Aorta (tissue), 5 donors: Measurements from ENCODE around the gene NRCAM. TPM values are rescaled to one million over a fixed set of nuclear protein-coding genes. Genes with fewer than 3 reads are reported as not detected.
A peak's percentile ranks its signal among the peaks of the same experiment; 100 is the strongest.

Experiments used
- ATAC-seq: fragments of 200-7000 bp; cut with Tn5 transposase; one replicate; pipeline ENCODE4 v1.9.1; 2022; ENCODE audit warnings: moderate library complexity; ENCODE audit not compliant: low FRiP score
- DNase-seq, 2 donors: peaks; one replicate each; pipeline ENCODE4 v3.0.0-alpha.2; 2020
- H3K27ac ChIP-seq, 2 donors: one replicate each; pipeline ENCODE4 v1.5.1; 2013; ENCODE audit warnings: low read length in 2 of 2, mild to moderate bottlenecking in 2 of 2, moderate library complexity in 2 of 2, control low read depth in 1 of 2, inconsistent platforms in 1 of 2, low read depth in 1 of 2
- H3K27me3 ChIP-seq, 2 donors: one replicate each; pipeline ENCODE4 v1.6.1; 2013; ENCODE audit warnings: control low read depth in 1 of 2, low read length in 1 of 2, mild to moderate bottlenecking in 1 of 2, moderate library complexity in 1 of 2; ENCODE audit not compliant: insufficient read depth in 2 of 2, control insufficient read depth in 1 of 2
- H3K36me3 ChIP-seq, 2 donors: one replicate each; pipeline ENCODE4 v1.6.1; 2013; ENCODE audit warnings: control low read depth in 1 of 2, low read length in 1 of 2, mild to moderate bottlenecking in 1 of 2; ENCODE audit not compliant: insufficient read depth in 2 of 2, control insufficient read depth in 1 of 2
- H3K4me1 ChIP-seq, 2 donors: one replicate each; pipeline ENCODE4 v1.6.1; 2013; ENCODE audit warnings: low read length in 2 of 2, control low read depth in 1 of 2, mild to moderate bottlenecking in 1 of 2, moderate library complexity in 1 of 2; ENCODE audit not compliant: insufficient read depth in 2 of 2, control insufficient read depth in 1 of 2
- H3K4me3 ChIP-seq, 2 donors: one replicate each; pipeline ENCODE4 v1.5.1; 2013; ENCODE audit warnings: low read length in 2 of 2, control low read depth in 1 of 2, mild to moderate bottlenecking in 1 of 2
- H3K9me3 ChIP-seq: one replicate; pipeline ENCODE4 v1.6.1; 2013; ENCODE audit warnings: mild to moderate bottlenecking, low read length; ENCODE audit not compliant: control insufficient read depth
- WGBS, 2 donors: extraction: QIAGEN DNeasy Blood & Tissue Kit; methylation state at CpG; one replicate each; pipeline ENCODE4 v1.1.7; 2013; 5-methylcytosine and 5-hydroxymethylcytosine counted together
- intact Hi-C, 2 donors: fragments of 100-400 bp; cut with DNase I; formaldehyde crosslinking; loops; one replicate each; pipeline versions ENCODE4 v1.14.2 to v1.15.0; 2022
- polyA plus RNA-seq, 2 donors: library from polyadenylated mRNA; stranded (reverse); fragments of 200-250 nt; gene quantifications; one replicate each; pipeline ENCODE4 v1.2.3, GENCODE V29; 2013
- total RNA-seq, 2 donors: library from RNA; stranded (reverse); fragmentation: NEBNext Ultra II Directional; extraction: Animal tissue kit (Norgen Biotek cat#: 25700); gene quantifications; one replicate each; pipeline ENCODE4 v1.2.1, GENCODE V29; 2021
- donor health status: healthy with polysubstance abuse.
- donor health status: Bipolar disorder and iron deficiency.
- donor health status: DM: no; HTN: no; CAD: no.
- donor health status: DM: no; HTN: no; CAD: no.
- donor health status: DM: yes; HTN: yes; CAD: no.

Gene NRCAM
- total and polyA plus RNA-seq, 4 donors = under 0.01 to 1.8 (median 0.76) TPM

DNA sequence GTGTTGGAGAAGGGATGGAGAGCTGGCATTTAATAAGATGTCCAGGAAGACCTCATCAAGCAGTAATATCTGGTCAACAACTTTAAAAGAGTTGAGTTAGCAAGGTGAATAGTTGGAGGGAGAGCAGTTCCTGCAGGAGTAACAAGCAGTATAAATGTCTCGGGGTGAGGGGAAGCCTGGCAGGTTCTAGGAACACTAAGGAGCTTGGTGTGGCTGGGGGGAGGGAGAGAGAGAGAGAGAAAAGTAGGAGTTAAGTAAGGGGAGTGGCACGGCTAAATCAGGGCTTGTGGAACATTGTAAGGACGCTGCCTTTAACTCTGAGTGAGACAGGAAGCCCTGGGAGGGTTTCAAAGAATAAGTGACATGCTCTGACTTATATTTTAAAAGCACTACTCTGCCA lies 304.0 kb downstream of the NRCAM start:
- ATAC-seq = no peak
- intact Hi-C loops = no loop called here
- Histone ChIP-seq H3K9me3 (no peaks in the 10 kb centered on the region), H3K36me3 (no peaks in the 10 kb centered on the region), H3K27ac (no peak overlapping the region), H3K4me3 (no peak overlapping the region), H3K27me3 (peaks cover 0 to 2% of the 10 kb centered on the region in 2 donors), H3K4me1 (no peaks in the 10 kb centered on the region)
- no peak for DNase-seq
- 37 to 52% methylated on average over 3 of the region's 3 CpGs for WGBS, 2 donors

DNA sequence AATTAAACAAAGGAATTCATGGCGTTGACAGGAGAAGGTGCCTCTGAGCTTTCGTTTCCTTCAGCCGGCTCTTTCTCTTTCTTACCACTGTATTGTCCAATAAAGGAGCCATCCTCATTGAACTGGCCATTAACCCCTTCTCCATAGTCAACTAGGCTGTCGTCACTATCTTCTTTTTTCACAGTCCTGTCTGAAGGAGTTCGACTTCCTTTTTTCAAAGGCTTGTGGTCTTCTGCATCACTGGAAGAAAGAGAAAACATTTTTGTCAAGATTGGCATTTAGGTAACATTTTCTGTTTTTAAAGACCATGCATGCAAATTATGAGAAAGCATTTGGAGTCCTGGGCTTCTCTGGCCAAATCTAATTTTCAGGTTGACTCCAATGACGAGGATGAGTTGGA lies 306.3 kb downstream of the NRCAM start:
- H3K9me3 ChIP-seq = no peaks in the 10 kb centered on the region
- H3K36me3 ChIP-seq = no peaks in the 10 kb centered on the region
- no peak overlapping the region for H3K4me3 ChIP-seq
- WGBS, 2 donors = 70% methylated on average over 6 of the region's 6 CpGs
- no peak for ATAC-seq
- no peak for DNase-seq
- peaks cover 0 to 2% of the 10 kb centered on the region in 2 donors for H3K27me3 ChIP-seq
- no peak overlapping the region for H3K27ac ChIP-seq
- intact Hi-C loops = loop anchor here (5.0 to 10.0 kb wide), 5 partner anchors 135 to 405 kb away; partner anchors contain the start of gene CBLL1 (in 1 of the 2)
- H3K4me1 ChIP-seq = no peaks in the 10 kb centered on the region

DNA sequence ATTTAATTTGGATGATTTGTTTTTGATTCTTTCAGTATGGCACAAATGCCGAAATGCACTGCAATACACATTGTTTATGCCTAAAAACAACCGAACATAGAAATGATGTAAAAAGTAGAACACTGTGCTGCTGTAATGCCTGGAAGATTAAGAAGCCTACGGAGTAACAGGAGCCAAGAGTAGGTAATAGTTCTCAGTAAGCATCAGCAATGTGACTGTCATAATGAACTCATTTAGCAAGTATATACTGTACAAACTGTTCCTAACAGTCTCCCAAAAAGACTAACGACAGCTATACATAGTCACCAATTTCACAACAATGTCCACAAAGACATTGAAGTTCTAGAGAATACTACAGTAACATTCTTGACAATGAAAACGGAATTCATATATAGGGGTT lies 307.1 kb downstream of the NRCAM start:
- DNase-seq (no peak), ATAC-seq (no peak)
- intact Hi-C loops = loop anchor here (5.0 to 10.0 kb wide), 5 partner anchors 134 to 404 kb away; partner anchors contain the start of gene CBLL1 (in 1 of the 2)
- Histone ChIP-seq H3K9me3 (no peaks in the 10 kb centered on the region), H3K27me3 (peaks cover 0 to 2% of the 10 kb centered on the region in 2 donors), H3K36me3 (no peaks in the 10 kb centered on the region), H3K4me1 (no peaks in the 10 kb centered on the region), H3K27ac (no peak overlapping the region), H3K4me3 (no peak overlapping the region)
- 80 to 84% methylated on average over 5 of the region's 5 CpGs for WGBS, 2 donors

DNA sequence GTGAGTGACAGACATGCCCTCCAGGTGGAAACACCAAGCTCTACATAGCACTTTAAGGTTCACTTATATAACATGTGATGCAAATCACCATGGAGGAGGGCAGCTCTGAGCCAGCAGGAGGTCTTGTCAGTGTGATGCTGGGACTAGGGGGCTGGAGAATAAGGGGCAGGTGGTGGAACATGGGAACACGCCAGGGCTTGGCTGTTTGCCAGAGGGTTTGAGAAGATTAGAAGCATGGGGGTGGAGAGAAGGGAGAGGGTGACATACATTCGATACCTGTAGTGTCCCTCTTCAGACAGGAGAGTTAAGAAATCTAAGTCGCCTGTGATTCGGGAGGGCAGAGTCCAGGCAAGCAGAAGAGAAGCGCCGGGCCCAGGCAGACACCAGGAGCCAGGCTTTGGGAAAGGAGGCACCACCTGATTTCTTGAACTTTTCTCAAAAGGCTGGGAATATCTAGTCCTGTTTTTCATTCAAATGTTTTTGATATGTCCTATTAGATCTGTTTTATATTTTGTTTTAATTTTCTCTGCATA lies 309.1 kb downstream of the NRCAM start:
- no peaks in the 10 kb centered on the region for H3K36me3 ChIP-seq
- DNase-seq (no peak), ATAC-seq (no peak)
- 82 to 85% methylated on average over 6 of the region's 6 CpGs for WGBS, 2 donors
- peaks cover 0 to 2% of the 10 kb centered on the region in 2 donors for H3K27me3 ChIP-seq
- no peak overlapping the region for H3K4me3 ChIP-seq
- no peaks in the 10 kb centered on the region for H3K4me1 ChIP-seq
- intact Hi-C loops = loop anchor here (5.0 to 10.0 kb wide), 5 partner anchors 132 to 402 kb away; partner anchors contain the start of gene CBLL1 (in 1 of the 2)
- no peak overlapping the region for H3K27ac ChIP-seq
- H3K9me3 ChIP-seq = no peaks in the 10 kb centered on the region

DNA sequence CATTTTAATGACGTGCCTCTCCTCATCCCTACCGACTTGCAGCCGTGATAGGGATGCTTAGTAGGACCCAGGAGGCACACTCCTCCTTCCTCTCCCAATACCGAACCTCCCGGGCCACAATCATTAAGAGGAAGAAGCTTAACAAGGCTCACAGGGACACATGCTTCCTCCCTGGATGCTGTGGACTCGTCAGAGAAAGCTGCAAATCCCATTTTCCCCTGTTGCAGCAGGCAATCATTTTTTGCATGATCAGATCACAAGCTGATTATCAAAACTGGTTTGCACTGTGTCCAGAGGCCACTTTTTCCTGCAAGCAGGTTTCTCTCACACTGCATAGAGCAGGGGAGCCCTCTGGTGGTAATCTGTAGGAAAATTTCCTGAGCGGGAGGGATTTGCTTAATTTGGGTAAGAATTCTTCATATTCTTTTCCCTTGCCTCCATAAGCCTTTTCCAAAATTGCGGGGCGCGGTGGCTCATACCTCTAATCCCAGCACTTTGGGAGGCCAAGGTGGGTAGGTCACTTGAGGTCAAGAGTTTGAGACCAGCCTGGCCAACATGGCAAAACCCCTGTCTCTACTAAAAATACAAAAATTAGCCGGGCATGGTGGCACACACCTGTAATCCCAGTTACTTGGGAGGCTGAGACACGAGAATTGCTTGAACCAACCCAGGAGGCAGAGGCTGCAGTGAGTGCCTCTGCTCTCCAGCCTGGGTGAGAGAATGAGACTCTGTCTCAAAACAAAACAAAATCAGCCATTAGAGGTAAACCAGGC lies 310.0 kb downstream of the NRCAM start:
- DNase-seq = peak in 1 of 2 donors; percentile 55
- H3K4me3 ChIP-seq = peak overlapping the region in 1 of 2 donors; percentile 26
- 12 to 14% methylated on average over 12 of the region's 12 CpGs for WGBS, 2 donors

DNA sequence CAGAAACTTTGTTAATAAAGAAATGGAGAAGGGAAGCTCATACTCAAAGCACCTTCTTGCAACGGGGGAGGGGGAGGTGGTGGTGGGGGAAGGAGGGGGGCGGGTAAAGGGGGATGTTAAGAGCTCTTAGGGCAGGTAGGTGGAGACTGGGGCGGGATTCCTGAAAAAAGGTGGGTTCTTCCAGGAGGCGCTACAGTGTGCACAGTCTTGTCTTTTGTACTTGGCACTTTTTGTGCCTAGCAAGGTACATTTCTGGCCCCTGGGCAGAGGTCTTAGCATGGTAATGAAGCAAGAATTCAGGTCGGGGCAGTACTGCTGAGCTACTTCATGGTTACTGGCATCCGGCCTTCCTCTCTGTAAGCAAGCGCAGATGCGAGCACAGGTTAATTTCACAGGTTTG lies 310.8 kb downstream of the NRCAM start:
- 82 to 85% methylated on average over 8 of the region's 8 CpGs for WGBS, 2 donors
- H3K27me3 ChIP-seq = no peaks in the 10 kb centered on the region
- intact Hi-C loops = loop anchor here (5.0 to 10.0 kb wide), 5 partner anchors 131 to 401 kb away; partner anchors contain the start of gene CBLL1 (in 1 of the 2)
- ATAC-seq (no peak), DNase-seq (no peak)
- H3K9me3 ChIP-seq = no peaks in the 10 kb centered on the region
- no peaks in the 10 kb centered on the region for H3K4me1 ChIP-seq
- no peaks in the 10 kb centered on the region for H3K36me3 ChIP-seq
- H3K27ac ChIP-seq = no peak overlapping the region
- H3K4me3 ChIP-seq = no peak overlapping the region

More for the DNA sequence above, 310.0 kb downstream of the NRCAM start:
- no peak overlapping the region for H3K27ac ChIP-seq
- no peaks in the 10 kb centered on the region for H3K4me1 ChIP-seq
- intact Hi-C loops = loop anchor here (5.0 to 10.0 kb wide), 5 partner anchors 131 to 401 kb away; partner anchors contain the start of gene CBLL1 (in 1 of the 2)
- peak; percentile 85 for ATAC-seq
- H3K36me3 ChIP-seq = no peaks in the 10 kb centered on the region
- H3K27me3 ChIP-seq = peaks cover 0 to 2% of the 10 kb centered on the region in 2 donors
- H3K9me3 ChIP-seq = no peaks in the 10 kb centered on the region

DNA sequence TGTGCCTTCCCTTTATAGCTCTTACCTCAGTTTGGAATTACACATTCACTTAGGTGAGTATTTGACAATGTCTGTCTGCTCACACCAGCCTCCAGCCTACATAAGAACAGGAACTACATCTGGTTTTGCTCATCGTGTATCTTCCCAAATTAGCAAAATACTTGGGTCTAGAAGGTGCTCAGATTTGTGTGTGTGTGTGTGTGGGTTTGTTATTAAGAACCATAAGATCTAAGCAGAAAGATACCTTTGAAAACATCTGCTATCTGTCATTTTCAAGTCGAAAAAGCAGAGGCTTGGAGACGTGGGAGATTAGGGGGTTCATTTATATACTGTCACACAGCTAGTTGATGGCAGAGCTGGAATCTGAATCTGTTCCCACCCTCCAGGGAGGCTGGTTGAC lies 311.3 kb downstream of the NRCAM start:
- no peak overlapping the region for H3K27ac ChIP-seq

DNA sequence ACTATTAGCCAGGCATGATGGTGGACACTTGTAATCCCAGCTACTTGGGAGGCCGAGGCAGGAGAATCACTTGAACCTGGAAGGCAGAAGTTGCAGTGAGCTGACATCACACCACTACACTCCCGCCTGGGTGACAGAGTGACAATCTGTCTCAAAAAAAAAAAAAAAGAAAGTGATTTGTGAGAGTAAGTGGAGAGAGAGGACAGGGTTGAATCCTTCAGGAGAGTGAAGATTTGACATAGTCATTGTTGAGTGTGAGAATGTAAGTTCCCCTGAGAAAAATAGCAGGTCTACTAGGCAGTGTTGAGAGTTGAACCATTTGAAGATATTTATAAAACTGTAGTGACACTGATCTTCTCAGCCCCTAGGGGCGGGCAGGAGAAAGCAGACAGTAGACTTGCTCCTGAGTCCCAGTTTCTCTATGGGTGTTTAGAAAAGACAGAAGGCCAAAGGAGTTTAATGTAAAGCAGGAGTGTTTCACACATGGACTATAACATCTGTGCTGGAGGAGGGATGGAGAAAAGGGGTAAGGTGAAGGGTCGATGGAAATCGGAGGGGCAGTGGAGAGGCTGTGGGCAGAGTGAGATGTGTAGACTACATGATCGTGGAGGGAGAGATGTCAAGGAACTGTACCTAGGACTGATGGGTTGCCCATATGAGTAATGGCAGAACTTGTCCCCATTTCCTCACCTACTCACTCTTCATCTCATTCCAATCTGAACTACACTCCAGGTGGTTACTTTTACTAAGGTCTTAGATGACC lies 312.4 kb downstream of the NRCAM start:
- H3K9me3 ChIP-seq = no peaks in the 10 kb centered on the region
- H3K36me3 ChIP-seq = no peaks in the 10 kb centered on the region
- no peaks in the 10 kb centered on the region for H3K27me3 ChIP-seq
- DNase-seq (no peak), ATAC-seq (no peak)
- no peak overlapping the region for H3K27ac ChIP-seq
- WGBS, 2 donors = 94 to 97% methylated on average over 6 of the region's 6 CpGs
- intact Hi-C loops = loop anchor here (10.0 kb wide), 4 partner anchors 129 to 399 kb away; partner anchors contain the start of gene CBLL1 (in 1 of the 2)
- H3K4me3 ChIP-seq = no peak overlapping the region
- no peaks in the 10 kb centered on the region for H3K4me1 ChIP-seq

More for the DNA sequence above, 311.3 kb downstream of the NRCAM start:
- Histone ChIP-seq H3K4me3 (no peak overlapping the region), H3K27me3 (no peaks in the 10 kb centered on the region), H3K4me1 (no peaks in the 10 kb centered on the region), H3K9me3 (no peaks in the 10 kb centered on the region), H3K36me3 (no peaks in the 10 kb centered on the region)
- intact Hi-C loops = loop anchor here (5.0 to 10.0 kb wide), 5 partner anchors 130 to 400 kb away; partner anchors contain the start of gene CBLL1 (in 1 of the 2)
- ATAC-seq (no peak), DNase-seq (no peak)
- WGBS, 2 donors = 64 to 71% methylated on average over 3 of the region's 3 CpGs
